HFFc6 (cell line): Measurements from ENCODE around the gene SHISA5. TPM values are rescaled to one million over a fixed set of nuclear protein-coding genes. Genes with fewer than 3 reads are reported as not detected.
A peak's percentile ranks its signal among the peaks of the same experiment; 100 is the strongest.

Experiments
- DNase-seq: peaks from one replicate; pipeline ENCODE4 v3.0.0-alpha.2; 2018
- H3K27ac Mint-ChIP-seq: 2 replicates; pipeline ENCODE4 v1.8.0; 2020; ENCODE audit warnings: mild to moderate bottlenecking, mixed read lengths
- H3K27me3 Mint-ChIP-seq: 2 replicates; pipeline ENCODE4 v1.8.0; 2021; ENCODE audit warnings: mild to moderate bottlenecking, moderate library complexity, mixed read lengths; ENCODE audit not compliant: insufficient read depth
- H3K36me3 Mint-ChIP-seq: 2 replicates; pipeline ENCODE4 v1.8.0; 2021; ENCODE audit warnings: low read depth, mixed read lengths
- H3K4me1 Mint-ChIP-seq: 2 replicates; pipeline ENCODE4 v1.8.0; 2020; ENCODE audit warnings: low read depth, mixed read lengths
- H3K4me3 Mint-ChIP-seq: 2 replicates; pipeline ENCODE4 v1.8.0; 2020; ENCODE audit warnings: mild to moderate bottlenecking, moderate library complexity, mixed read lengths
- H3K9me3 Mint-ChIP-seq: 2 replicates; pipeline ENCODE4 v1.8.0; 2020; ENCODE audit warnings: mild to moderate bottlenecking, mixed read lengths
- CTCF ChIP-seq: fragments of 200-600 bp; sonication (generic); IDR thresholded peaks from 2 replicates; pipeline ENCODE4 v1.5.0; 2021; ENCODE audit warnings: antibody characterized with exemption, mild to moderate bottlenecking
- total RNA-seq, 6 experiments: library from RNA; stranded (reverse); fragmentation: NEBNext Ultra II Directional; extraction: Animal tissue kit (Norgen Biotek cat#: 25700); gene quantifications; 2 replicates in 1 of 6; 3 replicates in 5 of 6; pipeline ENCODE4 v1.2.3, GENCODE V29; 2021

SHISA5 gene
- total RNA-seq, 6 experiments from 2014 or later: 266 to 286 (median 277) TPM

- no peak for DNase-seq
- no peak overlapping the region for H3K27ac Mint-ChIP-seq
- peaks cover 6% of the 10 kb centered on the region for H3K36me3 Mint-ChIP-seq
- no peak for TF ChIP-seq CTCF
- H3K4me3 Mint-ChIP-seq: peak overlapping the region; percentile 74; the same call in 1 of the 2 replicates
- no peaks in the 10 kb centered on the region for H3K27me3 Mint-ChIP-seq
- H3K9me3 Mint-ChIP-seq: no peaks in the 10 kb centered on the region
- peaks cover 44% of the 10 kb centered on the region for H3K4me1 Mint-ChIP-seq
These were observed 76.4 kb downstream of the SHISA5 start for GRCh38 chr3:48427630-48427962.

DNA sequence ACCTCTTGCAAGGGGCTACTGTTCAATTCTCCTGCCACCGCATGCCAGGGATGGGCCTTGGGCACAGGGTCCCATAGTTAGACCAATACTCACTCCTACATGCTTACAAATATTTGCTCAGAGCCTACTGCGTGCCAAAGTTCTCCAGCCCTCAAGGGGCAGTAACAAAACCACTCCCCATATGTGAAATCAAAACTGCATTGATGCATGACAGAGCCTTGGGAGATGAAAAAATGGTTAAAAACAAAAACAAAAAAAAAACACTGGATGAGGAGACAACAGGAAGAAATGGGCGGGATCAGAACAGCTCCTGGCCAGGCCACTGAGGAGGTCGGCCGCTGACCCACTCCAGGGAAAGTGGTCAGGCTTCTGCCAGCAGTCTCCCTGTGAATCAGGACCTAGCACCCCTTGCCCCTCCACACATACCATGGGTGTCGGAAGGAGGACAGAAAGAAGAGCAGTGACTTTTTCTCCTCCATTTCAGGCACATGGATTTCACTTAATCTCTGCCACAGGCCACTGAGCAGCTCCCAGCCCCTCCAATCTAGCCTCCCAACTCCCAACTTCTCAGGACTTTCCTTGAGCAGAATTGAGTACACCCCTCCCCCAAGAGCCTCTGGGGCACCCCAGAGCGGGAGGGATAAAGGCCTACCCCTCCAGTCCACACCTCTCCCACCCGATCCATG, 76.9 kb downstream of the SHISA5 start:
- H3K4me3 Mint-ChIP-seq: peak overlapping the region; percentile 1; the same call in 1 of the 2 replicates
- H3K36me3 Mint-ChIP-seq: peaks cover 6% of the 10 kb centered on the region
- H3K27ac Mint-ChIP-seq: no peak overlapping the region
- H3K9me3 Mint-ChIP-seq: no peaks in the 10 kb centered on the region
- DNase-seq: no peak
- no peak for TF ChIP-seq CTCF
- H3K27me3 Mint-ChIP-seq: no peaks in the 10 kb centered on the region
- H3K4me1 Mint-ChIP-seq: peaks cover 39% of the 10 kb centered on the region

DNA sequence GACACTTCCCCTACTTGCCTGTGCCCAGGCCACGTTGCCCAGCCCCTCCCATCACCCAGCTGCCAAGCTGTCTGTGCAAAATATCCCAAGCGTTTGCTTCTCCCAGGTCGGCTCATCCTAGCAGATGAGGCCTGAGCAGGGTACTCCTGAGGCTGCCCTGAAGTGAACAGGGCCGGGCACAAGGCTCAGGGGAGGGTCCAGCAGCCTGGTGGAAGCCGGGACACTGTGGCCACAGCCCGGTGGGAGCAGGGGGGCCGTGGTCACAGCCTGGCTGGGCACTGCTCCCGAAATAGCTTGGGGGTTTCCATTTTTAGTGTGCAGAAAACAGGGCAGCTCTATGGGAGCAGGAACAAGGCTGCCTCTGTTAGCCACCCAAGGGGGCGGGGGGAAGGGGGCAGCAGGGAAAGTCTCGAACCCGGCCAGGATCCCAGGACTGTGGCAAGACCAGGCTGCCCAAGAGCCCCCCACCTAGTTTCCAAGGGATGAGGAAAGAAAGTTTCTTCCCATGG, 77.5 kb downstream of the SHISA5 start:
- peaks cover 33% of the 10 kb centered on the region for H3K4me1 Mint-ChIP-seq
- H3K27me3 Mint-ChIP-seq: no peaks in the 10 kb centered on the region
- H3K36me3 Mint-ChIP-seq: 0 out of 2 replicates have a peak, but pooled peaks cover under 1% of the 10 kb centered on the region
- H3K4me3 Mint-ChIP-seq: no peak overlapping the region
- DNase-seq: no peak
- TF ChIP-seq CTCF: no peak
- no peak overlapping the region for H3K27ac Mint-ChIP-seq
- no peaks in the 10 kb centered on the region for H3K9me3 Mint-ChIP-seq

DNA sequence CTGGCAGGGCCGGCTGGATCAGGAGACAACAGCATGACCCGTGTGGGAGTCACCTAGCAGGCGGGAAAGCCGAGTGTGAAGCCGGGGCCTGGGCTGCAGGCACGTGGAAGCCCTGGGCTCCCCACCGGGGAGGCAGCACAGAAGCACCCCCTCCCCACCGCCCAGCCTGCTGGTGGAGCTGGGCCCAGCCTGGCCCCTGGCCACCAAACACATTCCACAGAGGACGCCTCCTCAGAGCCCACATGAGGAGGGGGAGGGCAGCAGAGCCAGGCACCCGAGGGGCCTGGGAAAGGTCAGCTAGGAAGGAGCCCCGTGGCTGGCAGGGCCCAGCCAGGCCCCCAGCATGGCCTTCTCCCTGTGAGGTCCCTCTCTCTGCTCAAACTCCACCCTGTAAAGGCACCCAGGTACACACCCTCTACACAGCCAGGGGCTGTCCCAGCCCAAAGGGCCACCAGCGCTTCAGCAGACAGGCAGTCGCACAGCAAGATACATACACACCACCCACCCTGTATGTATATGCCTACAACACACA, 78.6 kb downstream of the SHISA5 start:
- no peak for DNase-seq
- Mint-ChIP-seq H3K9me3 (no peaks in the 10 kb centered on the region), H3K4me3 (no peak overlapping the region), H3K27me3 (peaks cover 8% of the 10 kb centered on the region; the same call in 1 of the 2 replicates), H3K4me1 (peaks cover 28% of the 10 kb centered on the region), H3K36me3 (no peaks in the 10 kb centered on the region), H3K27ac (no peak overlapping the region)
- no peak for TF ChIP-seq CTCF

- H3K36me3 Mint-ChIP-seq: no peaks in the 10 kb centered on the region
- H3K27ac Mint-ChIP-seq: no peak overlapping the region
These were observed 79.9 kb downstream of the SHISA5 start for GRCh38 chr3:48423883-48424695.

More at GRCh38 chr3:48423883-48424695, 79.9 kb downstream of the SHISA5 start:
- Mint-ChIP-seq H3K9me3 (no peaks in the 10 kb centered on the region), H3K27me3 (peaks cover 8% of the 10 kb centered on the region), H3K4me1 (peaks cover 22% of the 10 kb centered on the region), H3K4me3 (no peak overlapping the region)
- no peak for TF ChIP-seq CTCF
- no peak for DNase-seq
